ENCODE results near the gene SF3A1.

SF3A1 gene

GRCh38 chr22:30332994-30333706 is 23.5 kb downstream of the SF3A1 start:
- H3K4me2 ChIP-seq (ENCODE audit: low read length) = no peak overlapping the region
- H3K9ac ChIP-seq = no peak overlapping the region
- no peak overlapping the region for H3K27ac ChIP-seq
- no peaks in the 10 kb centered on the region for H3K4me1 ChIP-seq
- H3K9me3 ChIP-seq (ENCODE audit: control insufficient read depth, low read length) = no peaks in the 10 kb centered on the region
- no peaks in the 10 kb centered on the region for H3K36me3 ChIP-seq (ENCODE audit: control insufficient read depth, insufficient read depth, low read length)
- no peak overlapping the region for H3K4me3 ChIP-seq (ENCODE audit: low read depth, low read length)
- no peaks in the 10 kb centered on the region for H3K79me2 ChIP-seq
- no peak for TF ChIP-seq CTCF (IDR thresholded peaks at IDR 0.05)
- no peaks in the 10 kb centered on the region for H3K27me3 ChIP-seq (ENCODE audit: control insufficient read depth, insufficient read depth, low read length)
- H2AFZ ChIP-seq = no peak overlapping the region

- Histone ChIP-seq H3K27ac (no peak overlapping the region), H3K36me3 (ENCODE audit: control insufficient read depth, insufficient read depth, low read length) (no peaks in the 10 kb centered on the region), H3K4me3 (ENCODE audit: low read depth, low read length) (no peak overlapping the region)
These were observed 24.1 kb downstream of the SF3A1 start for GRCh38 chr22:30332551-30332950.

GRCh38 chr22:30328466-30329049 is 28.1 kb downstream of the SF3A1 start:
- H3K27me3 ChIP-seq (ENCODE audit: control insufficient read depth, insufficient read depth, low read length) = no peaks in the 10 kb centered on the region
- no peak overlapping the region for H2AFZ ChIP-seq
- no peaks in the 10 kb centered on the region for H3K9me3 ChIP-seq (ENCODE audit: control insufficient read depth, low read length)
- H3K36me3 ChIP-seq (ENCODE audit: control insufficient read depth, insufficient read depth, low read length) = no peaks in the 10 kb centered on the region
- H3K79me2 ChIP-seq = peaks cover 19% of the 10 kb centered on the region
- H3K27ac ChIP-seq = no peak overlapping the region
- no peak overlapping the region for H3K4me3 ChIP-seq (ENCODE audit: low read depth, low read length)
- H3K4me1 ChIP-seq = peaks cover 5% of the 10 kb centered on the region
- no peak overlapping the region for H3K9ac ChIP-seq
- H3K4me2 ChIP-seq (ENCODE audit: low read length) = no peak overlapping the region
- no peak for TF ChIP-seq CTCF (IDR thresholded peaks at IDR 0.05)

More at GRCh38 chr22:30332551-30332950, 24.1 kb downstream of the SF3A1 start:
- H3K9me3 ChIP-seq (ENCODE audit: control insufficient read depth, low read length) = no peaks in the 10 kb centered on the region
- H3K4me2 ChIP-seq (ENCODE audit: low read length) = no peak overlapping the region
- no peaks in the 10 kb centered on the region for H3K4me1 ChIP-seq
- H3K9ac ChIP-seq = no peak overlapping the region
- no peak overlapping the region for H2AFZ ChIP-seq
- TF ChIP-seq CTCF (IDR thresholded peaks at IDR 0.05) = no peak
- H3K79me2 ChIP-seq = no peaks in the 10 kb centered on the region
- no peaks in the 10 kb centered on the region for H3K27me3 ChIP-seq (ENCODE audit: control insufficient read depth, insufficient read depth, low read length)

GRCh38 chr22:30327864-30328345 is 28.8 kb downstream of the SF3A1 start:
- Histone ChIP-seq H3K4me2 (ENCODE audit: low read length) (peak overlapping the region; percentile 83), H2AFZ (peak overlapping the region; percentile 7), H3K27me3 (ENCODE audit: control insufficient read depth, insufficient read depth, low read length) (no peaks in the 10 kb centered on the region), H3K27ac (peak overlapping the region; percentile 80), H3K9me3 (ENCODE audit: control insufficient read depth, low read length) (no peaks in the 10 kb centered on the region), H3K4me1 (peaks cover 10% of the 10 kb centered on the region), H3K4me3 (ENCODE audit: low read depth, low read length) (peak overlapping the region; percentile 61), H3K9ac (no peak overlapping the region), H3K36me3 (ENCODE audit: control insufficient read depth, insufficient read depth, low read length) (no peaks in the 10 kb centered on the region), H3K79me2 (peaks cover 23% of the 10 kb centered on the region)
- TF ChIP-seq CTCF (IDR thresholded peaks at IDR 0.05) = peak; percentile 40
